Activated CD8-positive, alpha-beta memory T cell treated with anti-CD3 and anti-CD28 coated beads, Interleukin-2, amount 50 U/mL, for 1 hour (primary cell): ENCODE results near the gene NUP210.
"Not testable (repeated sequence)": the region's sequence is repeated elsewhere in the genome, so short reads cannot be mapped to it uniquely, and the experiment has no call there.

Experiments
- DNase-seq: peaks from one replicate; pipeline ENCODE4 v3.0.0-alpha.2; 2020; ENCODE audit errors: extremely low read depth

The NUP210 gene

DNA sequence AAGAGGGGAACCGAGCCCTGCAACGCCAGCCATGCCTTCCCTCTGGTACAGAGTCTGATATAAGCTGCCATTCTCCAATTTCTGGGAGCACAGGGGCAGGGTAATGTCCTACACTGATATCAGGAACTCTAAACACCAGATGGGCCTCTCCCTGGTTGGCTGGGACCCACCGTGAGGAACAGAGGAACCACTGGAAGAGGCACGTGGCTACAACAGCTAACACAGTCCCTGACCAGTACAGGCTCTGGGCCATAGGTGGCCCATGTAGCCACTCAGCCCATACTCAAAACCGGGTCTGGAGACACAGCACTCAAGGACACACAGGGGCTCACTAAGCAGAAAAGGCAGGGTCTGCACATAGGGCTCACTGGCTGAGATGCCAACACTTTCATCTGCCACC lies 13.9 kb downstream of the NUP210 start:
- no peak for DNase-seq

DNA sequence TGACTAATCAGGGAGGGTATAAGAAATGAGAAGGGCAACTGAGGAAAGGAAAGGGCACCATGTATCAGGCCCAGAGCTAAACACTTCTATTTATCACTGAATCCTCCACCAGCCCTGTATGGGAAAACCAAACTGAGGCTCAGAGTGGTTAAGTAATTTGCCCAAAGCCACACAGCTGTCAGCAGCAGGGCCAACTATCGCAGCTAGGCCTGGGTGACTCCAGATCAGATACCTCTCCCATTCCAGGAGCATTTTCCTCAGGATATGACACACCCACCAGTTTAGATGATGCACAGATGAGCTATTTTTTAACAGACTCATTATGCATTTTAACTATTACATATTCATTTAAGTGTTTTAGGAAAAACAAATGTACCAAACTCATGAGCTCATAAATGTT lies 14.5 kb downstream of the NUP210 start:
- DNase-seq = no peak

DNA sequence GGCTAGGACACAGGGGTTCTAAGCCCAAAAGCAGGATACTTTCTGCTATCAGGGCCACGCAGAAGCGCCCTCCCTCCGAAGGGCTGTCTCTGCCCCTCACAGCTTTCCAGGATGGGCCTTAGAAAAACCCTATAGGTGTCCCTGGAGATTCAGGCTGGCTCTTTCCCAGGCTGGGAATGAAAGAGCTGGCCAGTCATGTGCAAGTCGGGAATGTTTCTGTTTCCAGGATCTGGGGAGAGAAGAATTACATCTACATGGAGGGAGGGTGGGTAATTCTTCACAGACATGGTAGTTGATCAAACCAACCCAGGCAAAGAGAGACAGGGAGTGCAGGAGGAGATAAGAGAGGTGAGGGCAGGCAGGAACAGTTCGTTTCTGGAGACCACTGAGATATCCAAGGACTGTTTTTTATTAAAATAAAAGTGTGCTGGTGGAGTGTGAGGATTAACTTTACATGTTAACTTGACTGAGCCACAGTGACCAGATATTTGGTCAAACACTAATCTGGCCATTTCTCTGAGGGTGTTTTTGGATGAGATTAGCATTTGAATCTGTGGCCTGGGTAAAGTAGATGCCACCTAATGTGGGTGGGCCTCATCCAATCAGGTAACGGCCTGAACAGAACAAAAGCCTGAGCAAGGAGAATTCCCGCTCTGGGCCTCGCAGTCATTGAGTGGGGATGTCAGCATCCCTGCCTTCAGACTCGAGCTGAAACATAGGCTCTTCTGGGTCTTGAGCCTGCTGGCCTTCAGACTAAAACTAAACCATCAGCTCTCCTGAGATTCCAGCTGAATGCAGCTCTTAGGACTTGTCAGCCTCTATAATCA lies 15.3 kb downstream of the NUP210 start:
- DNase-seq = no peak

DNA sequence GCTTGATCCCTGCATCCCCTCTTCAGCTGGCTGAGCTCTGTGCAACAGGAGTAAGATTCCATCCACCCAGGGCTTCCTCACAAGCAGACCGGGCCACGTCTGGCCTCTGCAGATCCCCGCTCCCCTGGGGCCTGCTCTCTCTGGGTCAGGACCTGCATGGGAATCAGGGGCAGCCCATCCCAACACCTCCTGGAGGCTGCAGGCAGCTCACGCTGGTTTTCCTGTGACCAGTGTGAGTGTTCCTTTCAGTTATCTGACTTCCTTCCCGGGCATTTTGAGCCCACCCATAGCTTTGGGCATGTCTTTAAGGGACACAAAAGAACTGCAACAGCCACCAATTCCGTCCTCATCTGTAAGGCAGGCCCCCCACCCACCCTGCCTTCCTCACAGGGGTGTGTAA lies 16.3 kb downstream of the NUP210 start:
- DNase-seq = no peak

DNA sequence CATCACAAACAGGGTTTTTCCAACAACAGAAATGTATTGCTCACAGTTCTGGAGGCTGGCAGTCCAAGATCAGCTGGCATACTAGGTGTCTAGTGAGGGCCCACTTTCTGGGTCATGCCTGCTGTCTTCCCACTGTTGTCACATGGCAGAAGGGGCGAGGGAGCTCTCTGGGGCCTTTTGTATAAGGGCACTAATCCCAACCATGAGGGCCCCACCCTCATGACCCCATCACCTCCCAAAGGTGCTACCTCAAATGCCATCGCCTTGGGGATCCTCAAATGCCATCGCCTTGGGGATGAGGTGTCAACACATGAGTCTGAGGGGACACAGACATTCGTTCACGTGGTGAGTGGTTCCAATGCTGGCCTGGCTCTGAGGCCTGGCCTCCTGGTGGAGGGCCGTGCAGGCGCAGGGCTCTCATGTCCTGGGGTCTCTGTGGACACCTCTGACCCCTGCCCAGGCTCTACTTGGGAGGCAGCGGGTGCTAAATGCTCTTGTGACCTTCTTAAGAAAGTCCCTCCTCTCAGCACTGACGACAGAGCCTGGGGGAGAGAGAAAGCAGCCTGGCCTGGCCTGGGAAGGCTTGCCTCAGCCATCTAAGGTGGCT lies 16.8 kb downstream of the NUP210 start:
- no peak for DNase-seq

DNA sequence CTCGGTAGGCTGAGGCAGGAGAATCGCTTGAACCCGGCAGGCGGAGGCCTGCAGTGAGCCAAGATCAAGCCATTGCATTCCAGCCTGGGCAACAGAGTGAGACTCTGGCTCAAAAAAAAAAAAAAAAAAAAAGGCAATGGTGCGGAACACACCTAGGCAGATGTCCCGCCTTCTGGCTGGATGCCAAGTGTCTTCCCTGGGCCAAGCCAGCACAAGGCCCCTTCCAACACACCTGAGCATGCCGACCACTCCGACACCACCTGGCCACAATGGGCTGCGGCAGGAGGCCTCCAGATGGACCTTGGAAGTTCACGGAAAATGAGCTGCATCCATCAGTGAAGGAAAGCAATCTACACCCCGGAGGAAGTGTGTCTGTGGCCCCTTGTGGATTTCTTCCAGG lies 19.0 kb downstream of the NUP210 start:
- no peak for DNase-seq

DNA sequence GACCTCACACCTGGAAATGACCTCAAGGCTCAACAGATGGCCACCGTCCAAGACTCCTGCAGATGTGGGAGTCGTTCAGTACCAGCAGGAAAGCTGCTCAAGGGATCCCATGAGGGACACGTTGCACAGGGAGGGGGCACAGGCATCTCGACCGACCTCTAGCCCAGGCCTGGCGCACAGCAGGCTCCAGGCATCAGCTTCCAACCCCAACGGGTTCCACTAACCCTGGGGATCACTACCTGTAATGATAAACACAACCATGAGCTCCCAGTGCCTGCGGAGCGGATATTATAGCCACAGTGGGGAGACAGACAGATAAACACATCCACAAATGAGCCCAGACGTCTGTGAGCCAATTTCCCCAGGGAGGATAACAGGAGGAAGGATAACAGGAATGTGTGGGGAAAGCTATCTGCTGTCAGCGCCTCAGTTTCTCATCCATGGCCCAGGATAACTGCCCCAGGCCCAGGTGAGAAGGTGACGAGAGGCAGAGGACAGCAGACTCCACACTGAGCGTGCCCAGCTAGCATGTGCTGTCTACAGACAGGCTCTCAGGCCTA lies 19.9 kb downstream of the NUP210 start:
- DNase-seq = no peak

DNA sequence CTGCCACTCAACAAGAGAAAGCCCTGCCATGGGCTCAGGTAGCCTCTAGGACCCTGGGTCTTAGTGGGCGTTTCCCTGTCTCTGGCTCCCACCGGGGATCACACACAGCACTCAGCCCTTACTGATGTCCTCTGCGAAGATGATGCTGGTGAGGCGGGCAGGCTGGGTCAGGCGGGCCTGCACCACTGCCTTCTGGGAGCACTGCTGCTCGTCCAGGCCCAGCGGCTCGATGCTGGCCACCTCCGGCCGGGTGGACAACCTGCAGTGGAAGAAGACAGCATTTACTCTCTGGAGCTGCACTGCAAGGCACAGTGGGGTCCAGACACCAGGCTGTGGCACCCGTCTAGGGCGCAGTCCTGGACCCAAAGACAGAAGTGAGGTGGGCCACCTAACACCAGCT lies 20.5 kb downstream of the NUP210 start:
- DNase-seq = no peak

DNA sequence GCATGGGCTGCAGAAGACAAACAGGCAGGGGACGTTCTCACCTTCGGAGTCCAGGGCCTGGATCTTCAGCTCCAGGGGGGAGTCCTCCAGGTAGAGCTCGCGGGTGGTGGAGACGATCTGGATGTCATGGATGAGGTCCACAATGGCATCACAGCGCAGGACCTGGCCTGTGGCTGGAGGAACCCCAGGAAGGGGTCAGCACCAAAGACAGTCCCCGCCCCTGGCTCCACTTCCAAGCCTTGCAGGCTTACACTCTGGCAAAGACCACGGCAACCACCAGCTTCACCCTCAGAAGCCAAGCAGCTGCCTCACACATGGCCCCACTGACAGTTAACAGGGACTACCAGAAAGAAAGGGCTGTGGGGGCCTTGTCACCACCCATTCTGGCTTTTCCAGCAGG lies 22.8 kb downstream of the NUP210 start:
- DNase-seq = no peak

DNA sequence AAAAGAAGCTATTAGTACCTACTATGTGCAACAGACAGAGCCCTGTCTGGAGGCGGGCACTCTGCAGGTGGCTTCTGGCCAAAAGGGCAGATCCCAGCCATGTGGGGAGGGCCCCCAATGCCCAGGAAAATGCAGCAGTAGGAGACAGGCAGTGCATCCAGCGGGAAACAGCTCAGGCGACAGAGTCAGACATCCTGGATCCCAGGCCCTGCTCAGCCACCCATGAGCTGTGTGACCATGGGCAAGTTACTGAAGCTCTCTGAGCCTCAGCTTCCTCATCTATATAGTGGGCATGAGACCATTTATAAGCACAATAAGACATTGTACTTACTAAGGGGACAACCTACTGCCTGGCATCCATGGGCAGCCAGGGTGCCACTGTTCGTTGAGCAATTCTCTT lies 25.8 kb downstream of the NUP210 start:
- no peak for DNase-seq

DNA sequence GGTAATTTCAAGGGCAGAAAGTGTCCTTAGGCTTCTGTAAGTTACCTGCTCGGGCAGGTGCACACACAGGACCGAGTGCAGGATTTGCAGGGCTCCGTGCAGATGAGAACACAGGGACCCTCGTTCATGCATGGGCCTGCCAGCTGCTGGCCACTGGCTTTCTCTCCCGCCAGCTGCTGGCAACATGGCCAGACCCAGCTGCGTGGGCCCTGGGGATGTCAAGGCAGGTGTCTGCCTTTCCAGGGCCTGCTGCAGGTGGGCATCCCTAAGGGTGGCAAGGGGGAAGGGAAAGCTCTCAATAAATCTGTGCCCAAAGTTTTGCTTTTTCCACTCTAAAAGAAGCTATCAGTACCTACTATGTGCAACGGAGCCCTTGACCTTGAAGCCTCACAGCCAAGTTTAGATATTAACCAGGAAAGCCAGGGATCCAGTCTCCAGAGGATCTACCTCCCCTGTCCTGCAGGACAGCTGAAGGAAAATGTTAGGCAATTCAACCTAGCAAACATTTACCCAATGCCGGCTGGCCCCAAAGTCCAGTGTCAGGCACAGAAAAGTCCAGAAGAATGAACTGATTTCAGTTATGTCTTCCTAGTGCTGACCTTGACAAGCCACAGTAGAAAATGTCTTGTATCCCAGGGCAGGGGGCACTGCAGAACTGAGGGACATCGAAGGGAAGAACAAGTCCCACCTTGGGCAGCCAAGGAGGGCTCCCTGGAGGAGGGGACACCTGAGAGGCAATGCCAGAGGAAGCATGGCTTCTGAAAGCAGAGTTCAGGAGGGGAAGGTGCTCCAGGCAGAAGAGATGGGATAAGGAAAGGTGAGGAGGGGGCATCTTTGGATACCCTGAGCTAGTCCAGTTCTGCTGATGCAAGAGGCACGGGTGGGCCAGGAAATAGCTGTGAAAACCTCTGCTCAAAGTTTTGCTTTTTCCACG lies 26.4 kb downstream of the NUP210 start:
- DNase-seq = no peak

DNA sequence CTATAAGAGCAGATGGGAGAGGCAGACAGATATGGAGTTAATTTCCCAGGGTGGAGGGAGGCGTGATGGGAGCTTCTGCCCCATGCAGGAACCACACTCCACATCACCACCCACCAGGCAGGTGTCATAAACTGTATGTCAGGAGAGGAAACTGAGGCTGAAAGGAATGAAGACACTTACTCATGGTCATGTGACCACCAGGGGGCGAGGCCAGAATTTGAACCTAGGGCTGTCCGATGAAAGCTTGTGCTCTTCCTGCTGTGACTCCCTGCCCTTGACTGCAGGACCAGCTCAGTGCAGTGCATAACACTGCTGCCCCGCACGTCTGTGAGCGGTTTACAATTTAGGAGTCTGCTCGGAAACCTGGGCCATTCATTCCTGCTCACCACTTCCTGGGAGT lies 28.8 kb downstream of the NUP210 start:
- no peak for DNase-seq

DNA sequence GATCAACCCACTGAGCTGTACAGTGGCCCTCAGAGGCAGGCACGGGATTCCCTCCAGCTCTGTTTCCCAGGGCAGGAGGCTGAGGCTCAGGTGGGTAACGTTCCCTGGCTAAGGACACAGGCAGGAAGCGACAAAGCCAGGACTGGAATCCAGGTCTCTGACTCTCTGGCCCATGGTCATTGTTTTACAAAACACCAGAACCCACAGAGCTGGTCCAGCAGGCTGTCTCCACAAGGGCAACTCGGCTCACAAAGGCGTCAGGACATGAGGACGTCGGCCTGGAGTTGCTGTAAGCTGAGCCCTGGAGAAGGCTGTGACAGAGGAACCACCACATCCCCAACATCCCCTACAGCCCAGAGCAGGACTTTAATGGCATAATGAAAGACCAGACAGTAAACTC lies 30.7 kb downstream of the NUP210 start:
- DNase-seq = no peak

DNA sequence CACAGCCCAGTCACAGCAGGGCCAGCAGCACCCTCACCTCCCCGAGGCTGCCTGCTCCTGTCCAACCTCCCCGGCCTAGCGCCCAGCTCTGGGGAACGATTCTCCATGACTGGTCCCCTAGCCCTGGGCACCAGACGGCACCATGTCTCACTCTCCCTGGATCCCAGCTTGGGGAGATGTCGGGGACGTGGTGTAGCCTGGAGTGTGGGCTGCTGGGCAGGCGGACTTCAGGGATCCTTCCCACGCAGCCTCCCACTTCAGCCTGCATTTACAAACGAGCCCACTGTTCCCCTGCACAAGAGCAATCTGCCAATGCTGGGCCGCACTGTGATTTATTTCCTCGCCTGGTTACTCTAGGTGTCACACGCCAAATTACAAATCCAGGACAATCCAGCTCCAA lies 31.3 kb downstream of the NUP210 start:
- no peak for DNase-seq

DNA sequence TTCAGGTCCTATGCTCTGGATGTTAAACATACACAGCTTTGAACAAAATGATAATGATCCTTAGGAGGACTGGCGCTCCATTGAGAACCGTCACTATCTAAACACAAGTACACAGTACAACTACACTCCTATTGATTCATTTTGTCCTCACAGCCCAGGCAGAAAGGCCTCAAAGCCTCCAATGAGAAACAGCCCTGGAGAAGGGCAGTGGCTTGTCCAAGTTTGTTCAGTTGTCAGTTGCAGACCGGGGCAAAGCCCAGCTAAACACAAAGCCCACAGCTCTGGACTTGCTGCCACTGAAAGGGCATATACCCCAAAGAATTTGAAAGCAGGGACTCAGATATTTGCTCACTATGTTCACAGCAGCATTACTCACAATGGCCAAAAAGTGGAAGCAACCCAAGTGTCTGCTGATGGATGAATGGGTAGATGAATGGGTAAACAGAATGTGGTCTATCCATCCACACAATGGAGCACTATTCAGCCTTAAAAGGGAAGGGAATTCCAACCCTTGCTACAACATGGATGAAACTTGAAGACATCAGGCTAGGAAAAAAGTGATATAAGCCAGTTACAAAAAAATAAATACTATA lies 34.7 kb downstream of the NUP210 start:
- no peak for DNase-seq

DNA sequence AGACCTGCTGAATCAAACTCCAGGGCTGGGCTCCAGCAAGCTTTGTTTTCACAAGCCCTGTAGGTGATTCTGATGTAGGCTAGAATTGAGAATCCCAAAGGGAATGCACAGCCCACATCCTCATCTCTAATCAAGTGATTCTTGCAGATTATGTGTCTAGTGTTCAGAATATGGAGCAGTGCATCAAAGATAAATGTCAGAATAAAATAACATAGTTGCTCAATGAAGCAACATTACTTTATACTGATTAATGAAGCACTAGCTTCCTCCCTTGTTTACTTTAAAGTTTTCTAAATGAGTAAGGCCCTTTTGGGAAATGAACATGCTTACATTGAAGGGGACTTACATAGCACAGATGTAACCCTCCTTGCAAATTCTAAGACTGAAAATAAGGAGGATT lies 39.2 kb downstream of the NUP210 start:
- DNase-seq = no peak

DNA sequence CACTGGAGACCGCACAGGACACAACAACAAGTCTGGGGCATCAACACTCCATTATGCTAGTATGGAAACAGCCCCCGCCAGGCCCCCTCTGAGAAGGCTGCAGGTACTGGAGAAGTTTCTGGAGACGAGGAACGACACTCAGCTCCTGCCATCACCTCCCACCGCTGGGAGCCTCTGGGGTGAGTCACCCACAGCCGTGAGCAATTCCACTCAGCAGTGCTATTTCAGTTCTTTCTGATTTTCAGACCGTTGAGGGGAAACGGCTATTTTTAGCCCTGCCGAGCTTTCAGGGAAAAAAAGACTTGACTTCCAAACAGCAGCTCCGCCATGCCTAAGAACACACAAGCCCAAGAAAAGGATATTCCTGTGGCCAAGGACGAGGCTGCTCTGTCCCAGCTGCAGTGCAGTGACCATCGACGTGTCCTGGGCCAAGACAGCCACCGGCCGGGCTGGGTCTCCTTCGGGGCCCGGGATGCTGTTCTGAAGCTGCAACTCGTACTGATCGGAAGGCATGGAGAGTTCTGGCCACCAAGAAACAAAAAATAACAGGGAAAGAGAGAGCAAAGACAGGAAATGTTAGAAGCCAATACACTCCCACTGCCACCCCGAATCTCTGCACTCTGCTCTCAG lies 40.8 kb downstream of the NUP210 start:
- DNase-seq = no peak

DNA sequence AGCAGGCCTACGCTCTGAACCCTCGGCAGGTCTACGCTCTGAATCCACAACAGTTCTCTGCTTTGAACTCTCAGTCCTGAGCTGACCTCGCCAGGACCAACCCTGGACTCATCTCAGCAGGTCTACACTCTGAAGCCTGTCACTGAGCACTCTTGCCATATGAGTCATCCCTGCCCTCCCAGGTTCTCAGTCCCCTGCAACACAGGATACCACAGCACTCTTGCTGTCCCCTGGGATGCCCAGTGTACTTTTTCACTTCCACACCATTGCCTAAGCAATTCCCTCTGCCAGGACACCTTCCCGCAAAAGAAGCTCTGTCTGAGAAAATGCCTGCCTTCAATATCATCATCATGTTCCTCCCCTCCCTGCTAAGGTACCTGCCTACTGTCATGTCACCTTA lies 42.0 kb downstream of the NUP210 start:
- DNase-seq = no peak

DNA sequence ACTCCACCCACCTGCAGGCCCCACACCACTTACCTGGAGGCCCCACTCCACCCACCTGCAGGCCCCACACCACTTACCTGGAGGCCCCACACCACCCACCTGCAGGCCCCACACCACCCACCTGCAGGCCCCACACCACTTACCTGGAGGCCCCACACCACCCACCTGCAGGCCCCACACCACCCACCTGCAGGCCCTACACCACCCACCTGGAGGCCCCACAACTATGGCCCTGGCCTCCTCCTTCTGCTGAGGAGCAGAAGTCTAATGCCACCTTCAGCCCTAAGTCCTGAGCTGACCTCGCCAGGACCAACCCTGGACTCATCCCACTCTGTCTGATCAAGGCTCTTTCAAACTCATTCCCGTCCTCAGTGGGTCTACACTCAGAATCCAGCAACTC lies 42.4 kb downstream of the NUP210 start:
- DNase-seq = not testable (repeated sequence)

DNA sequence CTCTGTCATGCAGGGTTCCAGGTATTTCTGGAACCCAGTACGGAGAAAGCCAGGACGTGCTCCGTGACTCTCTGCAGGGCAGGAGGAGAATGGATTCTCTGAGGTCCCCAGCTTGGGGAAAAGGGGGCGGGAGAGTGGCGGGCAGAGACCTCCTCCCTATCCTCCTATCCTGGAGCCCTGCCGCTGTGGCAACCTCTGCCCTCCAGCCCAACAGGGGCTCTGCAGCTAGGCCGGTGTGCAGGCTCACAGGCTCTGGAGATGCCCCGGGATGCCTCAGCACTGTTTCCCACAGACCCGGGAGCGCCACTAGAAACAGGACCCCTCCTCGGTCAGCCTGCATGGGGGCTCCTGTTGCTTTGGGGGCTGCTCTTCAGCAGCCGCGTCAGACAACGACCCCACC lies 43.1 kb downstream of the NUP210 start:
- DNase-seq = no peak

DNA sequence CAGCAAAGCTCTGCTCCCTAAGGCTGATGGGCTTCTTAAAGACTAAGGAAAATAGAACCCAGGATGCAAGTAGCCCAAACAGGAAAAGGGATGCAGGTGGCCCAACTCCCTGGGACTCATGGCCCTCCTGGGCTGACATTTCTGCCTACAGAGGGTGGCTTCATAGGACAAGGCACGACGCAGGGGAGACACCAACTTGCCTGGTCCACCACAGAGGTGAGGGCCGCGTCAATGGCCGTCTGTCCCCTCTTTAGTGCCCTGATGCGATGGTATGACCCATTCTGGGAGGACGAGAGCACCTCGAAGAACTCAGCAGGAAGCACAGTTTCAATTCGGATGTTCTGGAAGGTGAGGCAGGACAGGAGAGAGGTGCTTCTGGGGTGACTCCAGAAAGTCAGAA lies 44.0 kb downstream of the NUP210 start:
- DNase-seq = no peak
